ENCODE data around the gene CD68.

- TF ChIP-seq, protein P1, sequence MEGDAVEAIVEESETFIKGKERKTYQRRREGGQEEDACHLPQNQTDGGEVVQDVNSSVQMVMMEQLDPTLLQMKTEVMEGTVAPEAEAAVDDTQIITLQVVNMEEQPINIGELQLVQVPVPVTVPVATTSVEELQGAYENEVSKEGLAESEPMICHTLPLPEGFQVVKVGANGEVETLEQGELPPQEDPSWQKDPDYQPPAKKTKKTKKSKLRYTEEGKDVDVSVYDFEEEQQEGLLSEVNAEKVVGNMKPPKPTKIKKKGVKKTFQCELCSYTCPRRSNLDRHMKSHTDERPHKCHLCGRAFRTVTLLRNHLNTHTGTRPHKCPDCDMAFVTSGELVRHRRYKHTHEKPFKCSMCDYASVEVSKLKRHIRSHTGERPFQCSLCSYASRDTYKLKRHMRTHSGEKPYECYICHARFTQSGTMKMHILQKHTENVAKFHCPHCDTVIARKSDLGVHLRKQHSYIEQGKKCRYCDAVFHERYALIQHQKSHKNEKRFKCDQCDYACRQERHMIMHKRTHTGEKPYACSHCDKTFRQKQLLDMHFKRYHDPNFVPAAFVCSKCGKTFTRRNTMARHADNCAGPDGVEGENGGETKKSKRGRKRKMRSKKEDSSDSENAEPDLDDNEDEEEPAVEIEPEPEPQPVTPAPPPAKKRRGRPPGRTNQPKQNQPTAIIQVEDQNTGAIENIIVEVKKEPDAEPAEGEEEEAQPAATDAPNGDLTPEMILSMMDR (IDR thresholded peaks at IDR 0.05; ENCODE audit: borderline replicate concordance, extremely low read depth, low read length, poor library complexity, severe bottlenecking) = no peak
- no peak for TF ChIP-seq EZH2 (IDR thresholded peaks at IDR 0.05; ENCODE audit: borderline replicate concordance, low read depth, low read length, severe bottlenecking)
Observed at GRCh38 chr17:7553356-7553755, 26.1 kb upstream of the CD68 start.
